Stimulated activated CD4-positive, alpha-beta T cell treated with anti-CD3 and anti-CD28 coated beads, Interleukin-1b, Interleukin-23, amount 100 ng/mL, for 1 hour (primary cell): ENCODE data around the gene CPT2.
A peak's percentile ranks its signal among the peaks of the same experiment; 100 is the strongest.

Source experiments
- DNase-seq, 2 donors: peaks; one replicate each; pipeline ENCODE4 v3.0.0-alpha.2; 2020; ENCODE audit warnings: low read depth in 2 of 2

Gene CPT2

DNA sequence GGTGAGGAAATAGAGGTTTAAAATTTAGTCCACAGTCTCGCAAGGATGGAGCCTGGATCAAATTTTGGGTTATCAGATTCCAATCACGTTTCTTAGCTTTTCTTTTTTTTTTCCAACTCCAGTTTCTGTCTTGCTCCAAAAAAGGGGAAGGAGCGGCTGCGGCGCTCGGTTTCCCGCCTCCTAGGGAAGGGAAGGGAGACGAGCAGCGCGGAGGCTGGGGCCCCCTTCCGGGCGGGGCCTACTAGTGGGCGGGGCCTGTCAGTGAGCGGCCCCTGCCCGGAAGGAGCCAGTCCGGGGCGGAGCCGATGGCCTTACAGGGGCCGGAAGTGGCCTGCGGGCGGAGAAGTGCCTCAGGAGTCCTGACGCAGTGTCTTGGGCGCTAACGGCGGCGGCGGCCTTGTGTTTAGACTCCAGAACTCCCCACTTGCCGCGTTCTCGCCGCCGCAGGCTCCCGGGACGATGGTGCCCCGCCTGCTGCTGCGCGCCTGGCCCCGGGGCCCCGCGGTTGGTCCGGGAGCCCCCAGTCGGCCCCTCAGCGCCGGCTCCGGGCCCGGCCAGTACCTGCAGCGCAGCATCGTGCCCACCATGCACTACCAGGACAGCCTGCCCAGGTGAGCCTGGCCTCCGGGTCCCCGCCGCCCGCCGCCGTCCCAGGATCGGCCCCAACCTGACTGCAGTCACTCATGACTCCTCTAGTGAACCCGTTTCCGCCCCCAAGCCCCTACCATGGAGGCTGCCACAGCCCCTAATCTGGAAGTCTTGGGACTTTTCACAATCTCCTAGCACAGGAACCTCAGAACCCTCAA, at the start of gene CPT2:
Gene CPT2 (plus strand): TSS at position 340 of the 806 bp plus-strand sequence. CDS start 120 bp downstream, at position 460.
- peak; percentile 73 to 84 for DNase-seq

DNA sequence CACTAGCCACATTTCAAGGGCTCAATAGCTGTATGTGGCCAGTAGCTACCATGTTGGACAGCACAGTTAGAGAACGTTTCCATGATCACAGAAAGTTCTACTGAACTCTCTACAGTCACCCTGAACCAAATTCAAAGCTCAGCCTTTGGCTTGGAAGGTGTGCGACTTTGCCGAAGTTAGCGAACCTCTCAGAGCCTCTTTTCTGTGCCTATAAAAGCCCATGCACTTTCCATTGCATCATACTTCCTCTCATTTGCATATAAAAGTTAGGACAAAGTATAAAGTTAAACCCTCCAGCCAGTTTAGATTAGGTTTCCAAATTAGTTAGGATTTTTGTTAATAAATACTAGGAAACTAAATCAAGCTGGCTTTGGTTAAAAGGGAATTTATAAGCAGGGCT, 49.5 kb upstream of the CPT2 start:
- no peak for DNase-seq

- DNase-seq: no peak
Observed at GRCh38 chr1:53148123-53148522, 48.5 kb upstream of the CPT2 start.

- DNase-seq: no peak
Observed at GRCh38 chr1:53153752-53154151, 42.9 kb upstream of the CPT2 start.

DNA sequence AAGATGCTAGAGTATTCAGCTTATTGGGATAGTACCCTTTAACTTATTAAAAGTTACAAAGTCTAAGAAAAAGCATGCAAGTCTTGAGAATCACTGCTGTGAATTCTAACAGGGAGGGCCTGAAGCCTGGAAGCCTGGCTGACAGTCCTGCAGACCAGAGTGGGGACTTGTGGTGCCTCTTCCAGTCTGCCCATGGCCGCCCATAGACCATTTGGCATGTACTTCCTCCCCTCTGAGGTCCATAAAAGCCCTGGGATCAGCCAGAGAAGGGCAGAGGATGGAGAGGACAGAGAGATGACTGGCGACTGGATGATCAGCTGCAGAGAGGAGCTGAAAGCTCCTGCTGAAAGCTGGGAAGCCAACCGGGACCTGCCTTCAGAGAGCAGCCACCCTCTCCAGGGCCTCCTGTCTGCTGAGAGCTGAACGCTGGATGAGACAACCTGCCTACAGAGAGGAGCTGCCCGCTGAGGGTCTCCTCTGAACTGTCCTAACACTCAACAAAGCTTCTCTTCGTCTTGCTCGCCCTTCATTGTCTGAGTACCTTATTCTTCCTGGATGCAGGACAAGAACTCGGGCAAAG, 41.7 kb upstream of the CPT2 start:
- no peak for DNase-seq

GRCh38 chr1:53155534-53155933, 41.1 kb upstream of the CPT2 start:
- no peak for DNase-seq

GRCh38 chr1:53155945-53156344, 40.7 kb upstream of the CPT2 start:
- no peak for DNase-seq

GRCh38 chr1:53156783-53157182, 39.8 kb upstream of the CPT2 start:
- DNase-seq: no peak

DNA sequence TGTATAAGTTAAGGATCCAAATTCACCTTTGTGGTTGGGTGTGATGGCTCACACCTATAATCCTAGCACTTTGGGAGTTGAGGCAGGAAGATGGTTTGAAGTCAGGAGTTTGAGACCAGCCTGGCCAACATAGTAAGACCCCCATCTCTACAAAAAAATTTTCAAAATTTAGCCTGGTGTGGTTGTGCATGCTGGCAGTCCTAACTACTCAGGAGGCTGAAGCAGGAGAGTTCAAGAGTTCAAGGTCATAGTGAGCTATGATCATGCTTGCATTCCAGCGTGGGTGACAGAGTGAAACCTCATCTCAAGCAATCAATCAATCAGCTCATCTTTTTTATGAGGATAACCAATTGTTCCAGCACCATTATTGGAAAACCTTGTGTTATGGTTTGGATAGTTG, 37.7 kb upstream of the CPT2 start:
- DNase-seq: no peak

- no peak for DNase-seq
Observed at GRCh38 chr1:53160924-53161378, 35.7 kb upstream of the CPT2 start.

GRCh38 chr1:53162621-53163020, 34.0 kb upstream of the CPT2 start:
- DNase-seq: no peak

DNA sequence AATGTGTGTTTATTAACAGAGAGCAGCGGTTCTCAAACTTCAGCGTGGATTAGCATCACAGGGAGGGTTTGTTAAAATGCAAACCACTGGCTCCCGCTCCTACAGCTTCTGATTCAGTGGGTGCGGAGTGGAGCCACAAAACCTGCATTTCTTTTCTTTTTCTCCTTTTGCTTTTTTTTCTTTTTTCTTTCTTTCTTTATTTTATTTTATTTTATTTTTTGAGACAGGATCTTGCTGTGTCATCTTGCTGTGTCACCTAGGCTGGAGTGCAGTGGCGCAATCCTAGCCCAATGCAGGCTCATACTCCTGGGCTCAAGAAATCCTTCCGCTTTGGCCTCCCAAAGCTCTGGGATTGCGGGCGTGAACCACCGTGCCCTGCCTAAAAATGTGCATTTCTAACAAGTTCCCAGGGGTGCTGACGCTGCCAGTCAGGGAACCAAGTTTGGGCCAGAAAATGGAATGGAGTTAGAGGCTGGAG, 33.3 kb upstream of the CPT2 start:
- DNase-seq: no peak

DNA sequence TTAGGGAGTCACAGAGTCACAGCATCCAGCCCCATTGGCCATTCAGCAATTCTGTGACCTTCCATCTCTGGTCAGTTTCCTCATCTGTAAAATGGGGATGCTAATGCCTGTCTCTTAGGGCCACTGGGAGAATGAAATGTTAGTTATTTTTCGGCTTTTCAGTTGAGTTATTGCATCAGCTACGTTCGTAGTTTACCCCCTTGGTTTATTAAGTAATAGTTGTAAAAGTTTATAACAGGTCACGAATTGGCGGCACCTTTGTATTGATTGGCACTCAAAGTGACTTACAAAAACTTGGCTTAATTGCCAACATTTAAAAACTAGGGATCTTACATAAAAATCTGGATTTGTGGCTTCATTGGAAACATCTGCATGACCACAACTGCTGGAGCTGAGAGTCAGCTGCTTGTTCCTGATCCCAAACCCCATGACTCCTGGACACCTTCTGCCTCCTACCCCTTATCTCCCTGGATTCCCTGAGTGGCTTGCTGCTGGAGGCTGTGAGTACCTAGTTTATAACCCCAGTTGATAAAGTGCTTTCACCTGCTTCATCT, 31.1 kb upstream of the CPT2 start:
- DNase-seq: no peak

DNA sequence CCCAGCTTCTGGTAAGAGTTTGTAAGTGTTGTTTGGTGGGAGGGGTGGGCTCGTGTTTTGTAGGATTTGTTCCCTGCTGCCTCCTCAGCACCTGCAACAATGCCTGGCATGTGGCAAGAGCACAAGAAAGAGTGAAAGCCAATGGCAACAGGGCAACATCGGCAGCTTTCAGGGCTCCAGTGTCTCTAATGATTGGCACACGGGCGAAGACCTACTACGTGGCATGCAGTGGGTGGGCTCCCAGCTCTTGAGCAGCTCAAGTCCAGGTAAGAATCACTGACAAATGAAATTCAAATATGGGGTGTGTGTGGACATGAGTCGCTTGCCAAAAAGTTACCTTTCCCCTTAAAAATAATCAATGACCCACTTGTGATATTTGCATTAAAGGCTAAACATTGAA, 30.3 kb upstream of the CPT2 start:
- no peak for DNase-seq

- DNase-seq: no peak
Observed at GRCh38 chr1:53166912-53167311, 29.7 kb upstream of the CPT2 start.

- no peak for DNase-seq
Observed at GRCh38 chr1:53172426-53173128, 24.0 kb upstream of the CPT2 start.

DNA sequence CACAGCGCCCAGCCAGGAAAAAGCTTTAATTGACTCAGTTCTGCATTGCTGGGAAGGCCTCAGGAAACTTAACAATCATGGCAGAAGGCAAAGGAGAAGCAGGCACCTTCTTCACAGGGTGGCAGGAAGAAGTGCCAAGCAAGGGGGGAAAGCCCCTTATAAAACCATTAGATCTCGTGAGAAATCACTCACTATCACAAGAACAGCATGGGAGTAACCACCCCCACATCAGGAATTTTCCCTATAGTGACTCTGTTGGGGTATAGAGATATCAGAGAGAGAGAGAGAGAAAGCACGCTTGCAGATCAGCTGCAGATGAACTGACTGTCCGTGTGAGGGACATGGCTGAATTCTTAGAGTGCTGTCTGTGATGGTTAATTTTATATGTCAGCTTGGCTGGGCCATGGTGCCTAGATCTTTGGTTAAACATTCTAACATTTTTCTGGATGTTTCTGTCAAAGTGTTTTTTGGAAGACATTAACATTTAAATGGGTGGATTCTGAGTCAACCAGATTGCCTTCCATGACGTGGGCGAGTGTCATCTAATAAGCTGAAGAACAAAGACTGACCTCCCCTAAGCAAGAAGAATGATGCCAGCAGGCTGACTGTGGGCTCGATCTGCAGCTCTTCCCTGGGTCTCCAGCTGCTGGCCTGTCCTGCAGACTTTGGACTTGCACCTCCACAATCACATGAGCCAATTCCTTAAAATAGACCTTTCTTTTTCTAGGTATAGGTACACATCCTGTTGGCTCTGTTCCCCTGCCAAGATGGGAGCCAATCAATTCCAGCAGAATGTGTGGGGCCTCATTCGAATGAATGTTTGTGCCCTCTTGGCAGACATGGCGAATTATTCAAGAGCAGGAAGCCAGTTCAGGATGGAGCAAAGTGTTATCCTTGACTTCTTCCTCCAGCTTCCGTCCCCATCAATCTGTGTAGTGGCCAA, 21.4 kb upstream of the CPT2 start:
- DNase-seq: no peak

DNA sequence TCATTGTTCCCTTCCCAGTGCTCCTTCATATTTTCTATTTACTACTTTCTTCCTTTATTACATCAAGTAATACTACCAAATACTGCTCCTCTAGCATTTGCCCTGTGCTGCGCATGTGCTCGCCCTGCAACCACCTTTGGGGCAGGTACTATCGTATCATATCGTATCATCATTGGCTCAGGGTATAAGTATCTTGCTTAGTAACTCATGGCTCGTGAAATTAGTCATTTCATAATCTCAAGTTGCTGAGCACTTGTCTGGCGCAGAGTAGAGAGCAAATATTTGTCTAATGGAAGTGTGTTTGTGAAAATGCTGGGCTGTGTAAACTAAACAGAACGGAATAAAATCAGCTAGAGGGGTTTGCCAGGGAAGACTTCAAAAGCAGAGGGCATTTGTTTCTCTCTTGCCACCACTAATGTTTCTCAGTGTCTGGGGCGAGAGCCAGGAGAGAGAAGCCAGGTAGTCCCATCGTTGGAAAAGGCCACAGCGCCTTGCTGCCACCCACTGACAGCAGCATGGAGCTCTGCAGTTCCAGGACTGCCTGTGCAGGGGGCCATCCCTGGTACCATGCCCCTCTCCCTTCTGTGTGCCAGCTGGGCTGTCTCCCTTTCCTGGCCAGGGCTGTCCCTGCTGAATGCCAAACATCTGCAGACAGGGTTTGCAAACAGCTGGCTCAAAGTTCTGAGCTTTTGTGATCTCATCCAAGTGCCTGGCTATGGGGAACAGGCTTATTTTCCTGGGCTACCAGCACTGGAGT, 20.0 kb upstream of the CPT2 start:
- no peak for DNase-seq

GRCh38 chr1:53180226-53180625, 16.4 kb upstream of the CPT2 start:
- no peak for DNase-seq

GRCh38 chr1:53180951-53181350, 15.7 kb upstream of the CPT2 start:
- no peak for DNase-seq
